Progenitor cell of endocrine pancreas (in vitro differentiated cells): ENCODE data around the gene TEX261. TPM values are rescaled to one million over a fixed set of nuclear protein-coding genes. Genes with fewer than 3 reads are reported as not detected.

Experiments used
- DNase-seq: peaks from one replicate; pipeline ENCODE4 v3.0.0; 2021; ENCODE audit warnings: low spot score; ENCODE audit not compliant: unreplicated experiment
- H3K27ac Mint-ChIP-seq: 2 replicates; pipeline ENCODE4 v1.8.0; 2021; ENCODE audit warnings: mild to moderate bottlenecking, moderate library complexity, mixed read lengths
- H3K27me3 Mint-ChIP-seq: 2 replicates; pipeline ENCODE4 v1.8.0; 2021; ENCODE audit warnings: mixed read lengths
- H3K36me3 Mint-ChIP-seq: 2 replicates; pipeline ENCODE4 v1.8.0; 2022; ENCODE audit warnings: mixed read lengths; ENCODE audit not compliant: insufficient read depth
- H3K4me1 Mint-ChIP-seq: 2 replicates; pipeline ENCODE4 v1.8.0; 2021; ENCODE audit warnings: low read depth, mixed read lengths
- H3K4me3 Mint-ChIP-seq: 2 replicates; pipeline ENCODE4 v1.8.0; 2021; ENCODE audit warnings: low read depth, mild to moderate bottlenecking, moderate library complexity, mixed read lengths
- H3K9me3 Mint-ChIP-seq: 2 replicates; pipeline ENCODE4 v1.8.0; 2021; ENCODE audit warnings: low read depth, mixed read lengths
- total RNA-seq: library from RNA; stranded (reverse); gene quantifications from 2 replicates; pipeline ENCODE4 v1.2.1, GENCODE V29; 2021
- TF ChIP-seq, protein P1 (sequence below): fragments of 200-600 bp; sonication (generic); IDR thresholded peaks from one replicate; pipeline ENCODE4 v1.5.0; 2021; ENCODE audit warnings: antibody characterized with exemption, mild to moderate bottlenecking; ENCODE audit not compliant: unreplicated experiment

TEX261 gene
- total RNA-seq, 1 donor from 2014 or later, result 36.9 TPM

GRCh38 chr2:70961648-70961994 is 33.1 kb downstream of the TEX261 start:
- Mint-ChIP-seq H3K9me3 (no peaks in the 10 kb centered on the region), H3K4me3 (no peak overlapping the region), H3K36me3 (no peaks in the 10 kb centered on the region), H3K4me1 (peaks cover 8% of the 10 kb centered on the region), H3K27ac (no peak overlapping the region), H3K27me3 (peaks cover 66% of the 10 kb centered on the region)
- DNase-seq, result no peak
- TF ChIP-seq, protein P1, sequence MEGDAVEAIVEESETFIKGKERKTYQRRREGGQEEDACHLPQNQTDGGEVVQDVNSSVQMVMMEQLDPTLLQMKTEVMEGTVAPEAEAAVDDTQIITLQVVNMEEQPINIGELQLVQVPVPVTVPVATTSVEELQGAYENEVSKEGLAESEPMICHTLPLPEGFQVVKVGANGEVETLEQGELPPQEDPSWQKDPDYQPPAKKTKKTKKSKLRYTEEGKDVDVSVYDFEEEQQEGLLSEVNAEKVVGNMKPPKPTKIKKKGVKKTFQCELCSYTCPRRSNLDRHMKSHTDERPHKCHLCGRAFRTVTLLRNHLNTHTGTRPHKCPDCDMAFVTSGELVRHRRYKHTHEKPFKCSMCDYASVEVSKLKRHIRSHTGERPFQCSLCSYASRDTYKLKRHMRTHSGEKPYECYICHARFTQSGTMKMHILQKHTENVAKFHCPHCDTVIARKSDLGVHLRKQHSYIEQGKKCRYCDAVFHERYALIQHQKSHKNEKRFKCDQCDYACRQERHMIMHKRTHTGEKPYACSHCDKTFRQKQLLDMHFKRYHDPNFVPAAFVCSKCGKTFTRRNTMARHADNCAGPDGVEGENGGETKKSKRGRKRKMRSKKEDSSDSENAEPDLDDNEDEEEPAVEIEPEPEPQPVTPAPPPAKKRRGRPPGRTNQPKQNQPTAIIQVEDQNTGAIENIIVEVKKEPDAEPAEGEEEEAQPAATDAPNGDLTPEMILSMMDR, result no peak

DNA sequence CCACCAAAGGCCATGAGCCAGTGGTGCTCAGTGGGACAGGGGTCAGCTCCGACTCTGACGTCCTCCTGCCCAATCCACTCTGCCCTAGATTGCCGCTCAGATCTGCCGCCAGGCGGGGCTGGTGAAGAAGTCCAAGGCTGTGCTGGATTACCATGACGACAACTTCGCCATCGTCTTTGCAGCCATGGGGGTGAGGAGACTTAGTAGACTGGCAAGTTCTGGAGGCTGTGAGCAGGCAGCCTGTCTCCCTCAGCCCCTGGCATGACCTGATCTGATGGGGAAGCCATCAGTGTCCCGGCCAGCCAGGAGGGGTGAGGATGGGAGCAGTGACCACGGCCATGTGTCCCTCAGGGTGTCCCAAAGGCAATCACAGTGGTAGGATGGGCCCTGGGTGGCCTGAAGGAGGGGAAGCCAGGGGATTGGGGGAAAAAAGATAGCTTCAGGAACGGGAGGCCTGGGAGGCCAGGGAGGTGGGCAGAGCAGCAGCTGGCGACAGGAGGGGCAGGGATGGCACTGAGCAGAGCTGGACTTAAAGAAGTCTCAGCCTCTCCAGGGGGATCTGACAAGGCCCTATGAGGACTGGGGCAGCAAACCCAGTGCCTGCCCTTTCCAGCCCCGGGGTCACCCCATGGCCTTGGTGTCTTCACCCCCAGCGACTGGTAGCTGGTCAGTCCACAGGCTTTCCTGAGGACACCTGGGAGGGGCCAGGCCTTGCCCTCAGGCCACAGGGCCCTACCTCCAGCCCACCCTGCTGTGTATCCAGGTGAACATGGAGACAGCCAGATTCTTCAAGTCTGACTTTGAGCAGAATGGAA is 33.6 kb downstream of the TEX261 start:
- no peak for DNase-seq
- H3K4me3 Mint-ChIP-seq, result no peak overlapping the region
- H3K27ac Mint-ChIP-seq, result no peak overlapping the region
- H3K27me3 Mint-ChIP-seq, result peaks cover 67% of the 10 kb centered on the region
- H3K9me3 Mint-ChIP-seq, result no peaks in the 10 kb centered on the region
- TF ChIP-seq, protein P1, result no peak
- H3K4me1 Mint-ChIP-seq, result peaks cover 8% of the 10 kb centered on the region
- no peaks in the 10 kb centered on the region for H3K36me3 Mint-ChIP-seq

DNA sequence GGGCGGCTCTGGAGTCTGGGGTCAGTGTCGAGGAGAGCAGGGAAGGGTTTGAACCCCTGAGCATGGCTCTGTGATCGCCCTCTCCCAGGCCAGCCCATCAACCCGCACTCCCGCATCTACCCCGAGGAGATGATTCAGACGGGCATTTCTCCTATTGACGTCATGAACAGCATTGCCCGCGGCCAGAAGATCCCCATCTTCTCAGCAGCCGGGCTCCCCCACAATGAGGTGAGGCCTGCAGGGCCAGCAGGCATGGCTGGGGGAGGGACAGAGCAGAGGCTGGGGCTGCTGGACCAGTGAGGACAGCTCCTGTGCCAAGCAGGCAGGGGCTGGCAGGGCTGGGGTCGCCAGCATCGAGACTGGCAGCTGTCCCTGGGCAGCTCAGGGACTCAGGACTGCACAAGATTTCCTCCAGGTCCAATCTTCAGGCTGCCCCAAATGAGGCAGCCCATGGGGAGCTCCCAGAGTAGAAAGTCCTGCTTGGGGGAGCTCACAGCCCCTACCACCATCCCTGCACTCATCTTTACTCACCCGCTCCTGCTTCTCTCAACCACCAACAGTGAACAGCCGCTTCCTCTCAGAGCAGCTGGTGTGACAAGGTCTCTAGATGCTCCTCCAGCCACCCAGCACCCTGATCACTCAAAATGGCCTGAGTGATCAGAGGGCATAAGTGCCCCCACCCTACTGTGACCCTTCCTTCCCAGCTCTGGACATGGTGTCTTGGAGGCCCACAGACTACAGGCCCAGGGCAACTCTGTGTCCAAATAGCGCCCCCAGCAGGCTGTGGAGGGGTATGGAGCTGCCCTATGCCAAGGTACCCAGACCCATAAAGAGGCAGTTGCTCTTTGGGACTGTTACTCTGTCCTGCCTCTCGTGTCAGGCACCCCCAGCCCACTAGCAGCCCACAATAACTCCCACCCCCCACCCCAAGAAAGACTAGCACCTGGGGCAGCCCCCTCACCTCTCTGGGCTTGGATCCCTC is 34.5 kb downstream of the TEX261 start:
- no peak for DNase-seq
- H3K27me3 Mint-ChIP-seq, result peaks cover 70% of the 10 kb centered on the region
- H3K4me1 Mint-ChIP-seq, result peaks cover 8% of the 10 kb centered on the region
- TF ChIP-seq, protein P1, result no peak
- H3K27ac Mint-ChIP-seq, result no peak overlapping the region
- no peak overlapping the region for H3K4me3 Mint-ChIP-seq
- H3K36me3 Mint-ChIP-seq, result no peaks in the 10 kb centered on the region
- no peaks in the 10 kb centered on the region for H3K9me3 Mint-ChIP-seq

DNA sequence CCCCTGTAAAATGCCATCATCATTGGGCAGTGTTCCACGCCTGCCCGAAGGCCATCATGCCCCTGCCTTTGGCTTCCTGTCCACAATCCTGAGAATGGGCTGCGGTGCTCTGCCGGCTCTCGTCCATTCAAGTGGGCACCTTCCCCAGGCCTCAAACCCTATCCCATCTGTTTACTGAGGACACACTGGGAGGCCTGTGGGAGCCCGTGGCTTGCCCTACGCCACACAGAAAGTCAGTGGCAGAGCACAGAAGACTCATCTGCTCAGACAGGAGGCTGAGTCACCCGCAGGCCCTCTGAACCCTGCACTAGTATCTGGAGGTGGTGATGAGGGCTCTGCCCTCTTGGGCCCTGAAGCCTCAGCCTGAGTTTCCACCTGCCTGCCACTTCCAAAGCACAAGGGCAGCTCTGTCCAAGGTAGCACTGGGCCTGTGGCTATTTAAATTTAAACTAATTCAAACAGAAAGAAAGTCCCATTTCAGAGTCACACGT is 35.4 kb downstream of the TEX261 start:
- Mint-ChIP-seq H3K27ac (no peak overlapping the region), H3K9me3 (no peaks in the 10 kb centered on the region), H3K36me3 (no peaks in the 10 kb centered on the region), H3K4me1 (peaks cover 5% of the 10 kb centered on the region), H3K27me3 (peaks cover 70% of the 10 kb centered on the region), H3K4me3 (no peak overlapping the region)
- TF ChIP-seq, protein P1, result no peak
- DNase-seq, result no peak

GRCh38 chr2:70958759-70959158 is 35.9 kb downstream of the TEX261 start:
- Mint-ChIP-seq H3K4me1 (peaks cover 5% of the 10 kb centered on the region), H3K27me3 (peaks cover 70% of the 10 kb centered on the region), H3K36me3 (no peaks in the 10 kb centered on the region), H3K27ac (no peak overlapping the region), H3K9me3 (no peaks in the 10 kb centered on the region), H3K4me3 (no peak overlapping the region)
- no peak for DNase-seq
- TF ChIP-seq, protein P1, result no peak
